ENCODE results near the gene CLOCK. TPM values are rescaled to one million over a fixed set of nuclear protein-coding genes. Genes with fewer than 3 reads are reported as not detected.

The CLOCK gene
- total and polyA plus RNA-seq, 9 of the 15 experiments (the other 6 are each of a cell fraction or from before 2014, with no cell fraction given): 3.7 to 14.4 (median 9.4) TPM

GRCh38 chr4:55382488-55383003, 164.2 kb downstream of the CLOCK start:
- in situ Hi-C loops (cut with MboI) (no loop called here), intact Hi-C loops (cut with micrococcal nuclease) (no loop called here)
- ChIA-PET POLR2A (no interaction called here), CTCF (ENCODE audit: low intra/inter-chr PET ratio) (no interaction called here)
- Histone ChIP-seq H3K27ac (ENCODE audit: extremely low read depth, low read depth, low read length) (no peak overlapping the region), H3K79me2 (ENCODE audit: control insufficient read depth, insufficient read depth, low read length) (no peaks in the 10 kb centered on the region), H3K27me3 (ENCODE audit: control insufficient read depth in 2 of 2, insufficient read depth in 2 of 2, low read length in 2 of 2) (no peaks in the 10 kb centered on the region), H3K4me2 (ENCODE audit: insufficient read depth, low read length) (no peak overlapping the region), H3K36me3 (ENCODE audit: control insufficient read depth, insufficient read depth, low read length) (no peaks in the 10 kb centered on the region), H4K20me1 (replicated peaks; ENCODE audit: control insufficient read depth, insufficient read depth, low read length) (no peaks in the 10 kb centered on the region), H3K4me3 (no peak overlapping the region), H2AFZ (ENCODE audit: low read depth, low read length) (peak overlapping the region; percentile 52), H3K9me1 (ENCODE audit: control insufficient read depth, insufficient read depth, low read length) (no peaks in the 10 kb centered on the region), H3K4me1 (replicated peaks in 1 of 2; ENCODE audit: control insufficient read depth in 2 of 2, insufficient read depth in 2 of 2, low read length in 2 of 2) (peaks cover 15 to 37% of the 10 kb centered on the region in 2 experiments), H3K9ac (ENCODE audit: insufficient read depth in 1 of 2, low read depth in 2 of 2, low read length in 2 of 2) (no peak overlapping the region), H3K9me3 (replicated peaks; ENCODE audit: control insufficient read depth, insufficient read depth, low read depth, low read length) (no peaks in the 10 kb centered on the region)
- no peak for TF ChIP-seq RUNX1 (IDR thresholded peaks at IDR 0.05; ENCODE audit: low read depth)
- TF ChIP-seq ZNF780A (CRISPR knock-in tag; IDR thresholded peaks at IDR 0.05): no peak
- TF ChIP-seq BDP1 (IDR thresholded peaks at IDR 0.05; ENCODE audit: insufficient read depth, insufficient read length): no peak
- peak; percentile 87 for TF ChIP-seq MAFG (tag; conservative IDR thresholded peaks at IDR 0.05)
- TF ChIP-seq CTCF (IDR thresholded peaks at IDR 0.05 in 2 of 3, conservative IDR thresholded peaks at IDR 0.05 in 1 of 3; ENCODE audit: insufficient read depth in 2 of 3, low read depth in 1 of 3, low read length in 3 of 3): no peak
- no peak for TF ChIP-seq ZNF436 (CRISPR knock-in tag; IDR thresholded peaks at IDR 0.05)
- no peak for TF ChIP-seq CBX5 (IDR thresholded peaks at IDR 0.05; ENCODE audit: borderline replicate concordance, low read depth)
- TF ChIP-seq MITF (IDR thresholded peaks at IDR 0.05): no peak
- peak; percentile 95 for TF ChIP-seq ZNF316 (IDR thresholded peaks at IDR 0.05)
- TF ChIP-seq C11orf30 (IDR thresholded peaks at IDR 0.05; ENCODE audit: low read depth): peak; percentile 88
- TF ChIP-seq HNRNPK (IDR thresholded peaks at IDR 0.05; ENCODE audit: low read depth, low read length, poor library complexity, severe bottlenecking): no peak
- no peak for TF ChIP-seq MCM3 (IDR thresholded peaks at IDR 0.05)
- 43% methylated on average over 3 of the region's 3 CpGs for WGBS (ENCODE audit: insufficient coverage, low coverage, missing lambda C conversion rate)
- DNase-seq (ENCODE audit: extremely low read depth in 1 of 4, low spot score in 3 of 4): no peak
- FAIRE-seq: no peak
- BruUV-seq (replicated peaks): no TSS peak
- no peak for ATAC-seq

All from K562 (cell line).